ENCODE measurements around the gene KIF26A. TPM values are rescaled to one million over a fixed set of nuclear protein-coding genes. Genes with fewer than 3 reads are reported as not detected.

The KIF26A gene
- total RNA-seq, 1 donor from 2014 or later = 6.3 TPM

- intact Hi-C loops (cut with DNase I) = no loop called here
- ATAC-seq (ENCODE audit: poor library complexity) = no peak
- DNase-seq = no peak
These were observed 53.9 kb downstream of the KIF26A start for GRCh38 chr14:104192146-104192882.

GRCh38 chr14:104192883-104193245 is 54.5 kb downstream of the KIF26A start:
- intact Hi-C loops (cut with DNase I) = no loop called here
- ATAC-seq (ENCODE audit: poor library complexity) (no peak), DNase-seq (no peak)

GRCh38 chr14:104194016-104194415 is 55.6 kb downstream of the KIF26A start:
- DNase-seq = no peak
- intact Hi-C loops (cut with DNase I) = no loop called here
- no peak for ATAC-seq (ENCODE audit: poor library complexity)

- ATAC-seq (ENCODE audit: poor library complexity) (no peak), DNase-seq (no peak)
- intact Hi-C loops (cut with DNase I) = no loop called here
These were observed 56.3 kb downstream of the KIF26A start for GRCh38 chr14:104194716-104195115.

GRCh38 chr14:104195361-104195760 is 57.0 kb downstream of the KIF26A start:
- ATAC-seq (ENCODE audit: poor library complexity) (no peak), DNase-seq (no peak)
- intact Hi-C loops (cut with DNase I) = no loop called here

GRCh38 chr14:104195878-104196277 is 57.5 kb downstream of the KIF26A start:
- intact Hi-C loops (cut with DNase I) = no loop called here
- ATAC-seq (ENCODE audit: poor library complexity) (no peak), DNase-seq (no peak)

- DNase-seq = no peak
- intact Hi-C loops (cut with DNase I) = no loop called here
These were observed 58.2 kb downstream of the KIF26A start for GRCh38 chr14:104196461-104197140.

GRCh38 chr14:104197449-104198247 is 59.3 kb downstream of the KIF26A start:
- ATAC-seq (ENCODE audit: poor library complexity) = no peak
- no peak for DNase-seq
- intact Hi-C loops (cut with DNase I) = no loop called here

More at GRCh38 chr14:104196461-104197140, 58.2 kb downstream of the KIF26A start:
- ATAC-seq (ENCODE audit: poor library complexity) = no peak

GRCh38 chr14:104199266-104199895 is 61.0 kb downstream of the KIF26A start:
- intact Hi-C loops (cut with DNase I) = no loop called here
- DNase-seq (no peak), ATAC-seq (ENCODE audit: poor library complexity) (no peak)

- ATAC-seq (ENCODE audit: poor library complexity) = no peak
- DNase-seq = no peak
- intact Hi-C loops (cut with DNase I) = no loop called here
These were observed 61.7 kb downstream of the KIF26A start for GRCh38 chr14:104200106-104200505.

GRCh38 chr14:104200591-104200990 is 62.2 kb downstream of the KIF26A start:
- DNase-seq (no peak), ATAC-seq (ENCODE audit: poor library complexity) (no peak)
- intact Hi-C loops (cut with DNase I) = no loop called here

- intact Hi-C loops (cut with DNase I) = no loop called here
- DNase-seq (no peak), ATAC-seq (ENCODE audit: poor library complexity) (no peak)
These were observed 62.7 kb downstream of the KIF26A start for GRCh38 chr14:104201063-104201462.

- DNase-seq (no peak), ATAC-seq (ENCODE audit: poor library complexity) (no peak)
- intact Hi-C loops (cut with DNase I) = no loop called here
These were observed 63.1 kb downstream of the KIF26A start for GRCh38 chr14:104201496-104201895.

- DNase-seq = no peak
- ATAC-seq (ENCODE audit: poor library complexity) = no peak
- intact Hi-C loops (cut with DNase I) = no loop called here
These were observed 64.1 kb downstream of the KIF26A start for GRCh38 chr14:104202259-104203070.

GRCh38 chr14:104203071-104203425 is 64.7 kb downstream of the KIF26A start:
- no peak for DNase-seq
- no peak for ATAC-seq (ENCODE audit: poor library complexity)
- intact Hi-C loops (cut with DNase I) = no loop called here

- DNase-seq = no peak
- intact Hi-C loops (cut with DNase I) = no loop called here
- ATAC-seq (ENCODE audit: poor library complexity) = no peak
These were observed 66.3 kb downstream of the KIF26A start for GRCh38 chr14:104204660-104205149.

- DNase-seq (no peak), ATAC-seq (ENCODE audit: poor library complexity) (no peak)
- intact Hi-C loops (cut with DNase I) = no loop called here
These were observed 67.4 kb downstream of the KIF26A start for GRCh38 chr14:104205781-104206180.

GRCh38 chr14:104206281-104206904 is 68.0 kb downstream of the KIF26A start:
- intact Hi-C loops (cut with DNase I) = no loop called here
- ATAC-seq (ENCODE audit: poor library complexity) = no peak
- DNase-seq = no peak

Data from Right ventricle myocardium superior (tissue), 1 donor.